H1 (cell line): ENCODE results near the gene GRHL3. TPM values are rescaled to one million over a fixed set of nuclear protein-coding genes. Genes with fewer than 3 reads are reported as not detected.

Experiments
- EZH2 ChIP-seq: fragments of 200-600 bp; sonication (generic); IDR thresholded peaks from 2 replicates; pipeline ENCODE4 v1.7.1; 2012; ENCODE audit warnings: low read depth, mild to moderate bottlenecking, moderate library complexity, low read length, inconsistent platforms; ENCODE audit not compliant: severe bottlenecking
- POLR2AphosphoS5 ChIP-seq: IDR thresholded peaks from 2 replicates; pipeline ENCODE4 v1.6.1; 2011; ENCODE audit warnings: low read depth, low read length
- RNF2 ChIP-seq: fragments of 200-900, 300-1000 bp; sonication (generic); IDR thresholded peaks from 2 replicates; pipeline ENCODE4 v1.7.1; 2016; ENCODE audit warnings: borderline replicate concordance, low read depth, mild to moderate bottlenecking, antibody characterized with exemption, low read length; ENCODE audit not compliant: poor library complexity, severe bottlenecking; ENCODE audit errors: missing control alignments
- polyA plus RNA-seq, 7 experiments: library from polyadenylated mRNA; depleted of rRNA in 3 of 7; stranded (reverse) in 5 of 7; unstranded in 2 of 7; fragments of >200 nt in 5 of 7; fragments of 200-250 nt in 2 of 7; gene quantifications; 1 replicate in 5 of 7; 2 replicates in 1 of 7; 4 replicates in 1 of 7; pipeline versions ENCODE4 v1.2.1 to v1.2.3, GENCODE V29; 2011 to 2013; ENCODE audit warnings: missing spikeins in 2 of 7, mixed read lengths in 2 of 7
- total RNA-seq: library from RNA; stranded (reverse); fragmentation: NEBNext Ultra II Directional; extraction: Animal tissue kit (Norgen Biotek cat#: 25700); gene quantifications from 2 replicates; pipeline ENCODE4 v1.2.1, GENCODE V29; 2021

The GRHL3 gene
- total and polyA plus RNA-seq, 2 of the 8 experiments (the other 6 are each of a cell fraction or from before 2014, with no cell fraction given) = 0.80 to 1.8 TPM

- TF ChIP-seq POLR2AphosphoS5 (no peak), RNF2 (no peak), EZH2 (no peak)
These were observed 53.9 kb downstream of the GRHL3 start (continued) for GRCh38 chr1:24373044-24373443.
